GM10266 (cell line): ENCODE results near the gene AGPAT3.

Source experiments
- DNase-seq: peaks from one replicate; pipeline ENCODE4 v3.0.0; 2012; ENCODE audit errors: extremely low spot score
- CTCF ChIP-seq: IDR thresholded peaks from 2 replicates; pipeline ENCODE4 v1.5.1; 2012; ENCODE audit warnings: mild to moderate bottlenecking, low read depth; ENCODE audit not compliant: control insufficient read depth, insufficient read depth; ENCODE audit errors: missing control alignments

AGPAT3 gene

DNA sequence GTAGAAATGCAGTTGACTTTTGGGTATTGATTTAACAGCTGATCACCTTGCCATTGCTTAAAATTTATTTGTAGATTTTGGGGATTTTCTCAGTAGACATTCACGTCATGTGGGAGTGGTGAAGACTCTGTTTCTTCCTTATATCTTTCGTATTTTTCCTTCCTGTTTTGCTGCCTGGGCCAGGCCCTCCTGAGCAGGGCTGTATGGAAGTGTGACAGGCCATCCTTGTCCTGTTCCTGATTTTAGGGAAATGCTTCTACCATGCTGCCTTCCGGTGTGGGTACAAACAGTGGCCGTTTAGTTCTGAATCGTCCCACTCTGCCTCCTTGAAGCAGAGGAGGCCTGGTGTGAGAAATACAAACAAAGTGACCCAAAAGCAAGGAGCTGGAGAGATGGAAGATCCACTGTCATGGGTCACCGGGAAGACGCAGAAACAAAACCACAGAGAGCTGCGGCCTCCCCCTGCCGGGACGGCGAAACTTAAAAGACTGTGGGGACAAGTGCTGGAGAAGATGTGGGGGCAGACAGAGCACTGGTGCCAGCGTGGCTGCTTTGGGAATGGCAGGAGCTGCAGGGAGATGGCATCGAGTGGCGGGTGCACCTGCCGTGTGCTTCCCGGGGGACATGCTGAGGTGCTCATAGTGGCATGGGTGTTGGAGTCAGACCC, 7.6 kb downstream of the AGPAT3 start:
- no peak for DNase-seq
- no peak for TF ChIP-seq CTCF

- no peak for DNase-seq
- no peak for TF ChIP-seq CTCF
Measured at GRCh38 chr21:43873673-43874072, 8.7 kb downstream of the AGPAT3 start.

- TF ChIP-seq CTCF, result no peak
- no peak for DNase-seq
Measured at GRCh38 chr21:43874085-43874805, 9.2 kb downstream of the AGPAT3 start.

DNA sequence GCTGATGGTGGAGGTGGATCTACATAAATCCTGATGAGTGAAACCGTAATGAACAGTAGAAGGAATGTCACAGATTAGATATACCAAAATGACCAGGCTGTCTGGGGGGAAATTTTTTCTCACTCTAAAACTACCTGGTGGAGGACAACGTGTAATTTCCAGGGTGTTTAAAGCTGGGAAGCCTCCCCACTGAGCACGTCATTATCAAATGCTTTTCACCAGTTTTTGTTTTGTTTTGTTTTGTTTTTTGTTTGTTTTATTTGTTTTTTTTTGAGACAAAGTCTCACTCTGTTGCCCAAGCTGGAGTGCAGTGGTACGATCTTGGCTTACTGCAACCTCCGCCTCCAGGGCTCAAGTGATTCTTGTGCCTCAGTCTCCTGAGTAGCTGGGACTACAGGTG, 11.6 kb downstream of the AGPAT3 start:
- DNase-seq, result no peak
- TF ChIP-seq CTCF, result no peak

DNA sequence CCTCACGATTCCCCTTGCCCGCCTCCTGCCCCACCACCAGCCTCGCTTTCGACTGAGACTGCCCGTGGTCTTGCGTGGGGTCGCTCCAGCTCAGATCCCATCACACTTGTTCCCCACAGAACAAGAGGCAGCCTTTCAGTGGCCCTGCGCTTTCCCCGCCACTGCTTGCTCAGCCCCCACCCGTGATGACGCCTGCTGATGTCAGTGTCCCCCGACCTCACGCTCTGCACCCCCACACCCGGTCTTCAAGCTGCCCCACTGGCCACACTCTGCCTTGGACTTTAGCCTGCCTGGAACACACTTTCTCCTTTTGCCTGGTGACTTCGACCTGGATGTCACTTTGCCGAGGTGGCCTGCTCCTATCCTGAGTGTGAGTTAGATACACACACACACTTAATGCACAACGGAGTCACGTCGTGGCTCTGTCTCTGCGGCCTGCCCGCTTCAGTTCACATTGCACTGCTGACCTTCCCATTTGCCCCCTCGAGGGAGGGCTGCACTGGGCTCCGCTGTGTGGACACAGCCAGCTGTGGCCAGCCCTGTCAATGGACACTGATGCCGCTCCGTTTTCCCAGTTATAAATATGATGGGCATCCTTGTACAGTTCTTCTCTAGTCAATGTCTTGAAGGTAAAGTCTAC, 13.0 kb downstream of the AGPAT3 start:
- DNase-seq, result no peak
- TF ChIP-seq CTCF, result no peak

GRCh38 chr21:43879348-43880110, 14.5 kb downstream of the AGPAT3 start:
- DNase-seq, result no peak
- TF ChIP-seq CTCF, result no peak
